Mesenchymal stem cell (in vitro differentiated cells and primary cell): Measurements from ENCODE around the gene CCDC188.

Experiments
- DNase-seq: peaks from one replicate; pipeline ENCODE4 v3.0.0-alpha.2; 2013
- H2AFZ ChIP-seq: one replicate; pipeline ENCODE4 v1.6.1; 2013; ENCODE audit warnings: low read depth, mild to moderate bottlenecking, control low read depth, inconsistent platforms, low read length, moderate library complexity
- H2AK5ac ChIP-seq: 2 replicates; pipeline ENCODE4 v1.6.1; 2013; ENCODE audit warnings: low read length, moderate library complexity, mild to moderate bottlenecking, inconsistent platforms; ENCODE audit not compliant: severe bottlenecking
- H2BK120ac ChIP-seq: one replicate; pipeline ENCODE4 v1.6.1; 2013; ENCODE audit warnings: low read depth, mild to moderate bottlenecking, inconsistent platforms, low read length, moderate library complexity
- H2BK12ac ChIP-seq, 2 experiments: one replicate each; pipeline ENCODE4 v1.6.1; 2013; ENCODE audit warnings: inconsistent platforms in 2 of 2, low read length in 2 of 2, mild to moderate bottlenecking in 2 of 2, moderate library complexity in 2 of 2, control low read depth in 1 of 2
- H2BK15ac ChIP-seq: one replicate; pipeline ENCODE4 v1.6.1; 2013; ENCODE audit warnings: mild to moderate bottlenecking, low read depth, inconsistent platforms; ENCODE audit not compliant: poor library complexity, severe bottlenecking
- H2BK5ac ChIP-seq: 2 replicates; pipeline ENCODE4 v1.6.1; 2013; ENCODE audit warnings: low read depth, mild to moderate bottlenecking, low read length, control low read depth, inconsistent platforms; ENCODE audit not compliant: poor library complexity, severe bottlenecking
- H3K14ac ChIP-seq, 2 experiments: one replicate each; pipeline ENCODE4 v1.6.1; 2013; ENCODE audit warnings: inconsistent platforms in 2 of 2, low read length in 2 of 2, control low read depth in 1 of 2, mild to moderate bottlenecking in 1 of 2, moderate library complexity in 1 of 2
- H3K18ac ChIP-seq, 2 experiments: one replicate each; pipeline ENCODE4 v1.6.1; 2013; ENCODE audit warnings: inconsistent platforms in 2 of 2, low read length in 2 of 2, control low read depth in 1 of 2, low read depth in 1 of 2, mild to moderate bottlenecking in 1 of 2
- H3K23ac ChIP-seq, 2 experiments: one replicate each; pipeline ENCODE4 v1.6.1; 2013; ENCODE audit warnings: inconsistent platforms in 2 of 2, low read length in 2 of 2, mild to moderate bottlenecking in 2 of 2, moderate library complexity in 2 of 2, control low read depth in 1 of 2
- H3K27ac ChIP-seq: 2 replicates; pipeline ENCODE4 v1.5.1; 2013; ENCODE audit warnings: mild to moderate bottlenecking, moderate library complexity, low read length, control low read depth, inconsistent platforms; ENCODE audit not compliant: poor library complexity, severe bottlenecking
- H3K27me3 ChIP-seq, 2 experiments: 2 replicates each; pipeline versions ENCODE4 v1.6.1 to v1.7.0; 2013; ENCODE audit warnings: low read length in 2 of 2, mild to moderate bottlenecking in 2 of 2, moderate library complexity in 2 of 2, control low read depth in 1 of 2, inconsistent platforms in 1 of 2; ENCODE audit not compliant: control insufficient read depth in 1 of 2, insufficient read depth in 1 of 2
- H3K36me3 ChIP-seq, 2 experiments: 2 replicates each; pipeline versions ENCODE4 v1.6.1 to v1.7.0; 2013; ENCODE audit warnings: low read length in 2 of 2, control low read depth in 1 of 2, inconsistent platforms in 1 of 2, low read depth in 1 of 2, mild to moderate bottlenecking in 1 of 2; ENCODE audit not compliant: insufficient read depth in 2 of 2, control insufficient read depth in 1 of 2
- H3K4ac ChIP-seq, 2 experiments: one replicate each; pipeline ENCODE4 v1.6.1; 2013; ENCODE audit warnings: inconsistent platforms in 2 of 2, low read length in 2 of 2, mild to moderate bottlenecking in 2 of 2, moderate library complexity in 2 of 2, control low read depth in 1 of 2, low read depth in 1 of 2
- H3K4me1 ChIP-seq: 2 replicates; pipeline ENCODE4 v1.6.1; 2013; ENCODE audit warnings: low read depth, low read length, control low read depth; ENCODE audit not compliant: control insufficient read depth, insufficient read depth
- H3K4me2 ChIP-seq: 2 replicates; pipeline ENCODE4 v1.6.1; 2013; ENCODE audit warnings: low read length, mild to moderate bottlenecking, inconsistent platforms; ENCODE audit not compliant: poor library complexity, severe bottlenecking
- H3K4me3 ChIP-seq, 2 experiments: 2 replicates each; pipeline versions ENCODE4 v1.5.1 to v1.7.0; 2013; ENCODE audit warnings: low read length in 2 of 2, mild to moderate bottlenecking in 2 of 2, control low read depth in 1 of 2, low read depth in 1 of 2; ENCODE audit not compliant: insufficient read depth in 1 of 2
- H3K79me1 ChIP-seq: replicated peaks from 2 replicates; pipeline ENCODE4 v1.6.1; 2013; ENCODE audit warnings: mild to moderate bottlenecking, control low read depth, low read length, inconsistent platforms; ENCODE audit not compliant: poor library complexity, severe bottlenecking
- H3K9ac ChIP-seq: 2 replicates; pipeline ENCODE4 v1.7.0; 2013; ENCODE audit warnings: mild to moderate bottlenecking, low read length, moderate library complexity
- H3K9me3 ChIP-seq: 2 replicates; pipeline ENCODE4 v1.7.0; 2013; ENCODE audit warnings: mild to moderate bottlenecking, low read length; ENCODE audit not compliant: control insufficient read depth
- H4K8ac ChIP-seq: one replicate; pipeline ENCODE4 v1.6.1; 2013; ENCODE audit warnings: inconsistent platforms, mild to moderate bottlenecking, low read length, moderate library complexity
- H4K91ac ChIP-seq: one replicate; pipeline ENCODE4 v1.6.1; 2013; ENCODE audit warnings: mild to moderate bottlenecking, low read length, inconsistent platforms
- WGBS: methylation state at CpG from one replicate; pipeline ENCODE4 v1.1.7; 2013; ENCODE audit warnings: mixed read lengths; 5-methylcytosine and 5-hydroxymethylcytosine counted together

The CCDC188 gene

DNA sequence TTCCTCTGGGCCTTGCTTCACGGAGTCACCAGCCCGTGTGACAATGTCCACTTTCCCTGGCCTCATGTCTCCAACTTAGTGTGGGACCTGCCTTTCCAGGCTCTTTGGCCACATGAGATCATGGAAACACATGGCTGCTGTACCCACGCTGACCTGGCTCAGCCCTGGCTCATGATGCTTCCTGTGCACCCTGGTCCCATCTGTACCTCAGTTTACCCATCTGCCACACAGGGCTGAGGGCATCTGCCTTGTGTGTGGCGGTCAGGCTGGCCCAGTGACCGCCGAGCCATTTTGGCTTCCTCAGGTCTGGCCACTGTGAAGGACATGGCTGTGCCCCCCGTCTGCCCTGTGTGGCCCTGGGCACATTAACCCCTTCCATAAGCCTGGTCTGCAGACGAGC is 32.2 kb upstream of the CCDC188 start:
- Histone ChIP-seq H4K91ac (no peak overlapping the region), H3K23ac (no peak overlapping the region), H3K27ac (no peak overlapping the region), H3K18ac (no peak overlapping the region), H2BK12ac (no peak overlapping the region), H3K27me3 (peaks cover 20 to 46% of the 10 kb centered on the region in 2 experiments), H2AFZ (no peak overlapping the region), H2BK5ac (no peak overlapping the region), H3K14ac (no peak overlapping the region), H4K8ac (no peak overlapping the region), H3K36me3 (no peaks in the 10 kb centered on the region), H3K4ac (no peak overlapping the region), H3K9me3 (no peaks in the 10 kb centered on the region), H3K9ac (no peak overlapping the region), H3K79me1 (no peaks in the 10 kb centered on the region), H3K4me2 (no peak overlapping the region), H2BK15ac (no peak overlapping the region), H2AK5ac (no peak overlapping the region), H3K4me1 (peaks cover 3% of the 10 kb centered on the region), H2BK120ac (no peak overlapping the region), H3K4me3 (no peak overlapping the region)
- no peak for DNase-seq
- WGBS, result 79% methylated on average over 8 of the region's 8 CpGs

DNA sequence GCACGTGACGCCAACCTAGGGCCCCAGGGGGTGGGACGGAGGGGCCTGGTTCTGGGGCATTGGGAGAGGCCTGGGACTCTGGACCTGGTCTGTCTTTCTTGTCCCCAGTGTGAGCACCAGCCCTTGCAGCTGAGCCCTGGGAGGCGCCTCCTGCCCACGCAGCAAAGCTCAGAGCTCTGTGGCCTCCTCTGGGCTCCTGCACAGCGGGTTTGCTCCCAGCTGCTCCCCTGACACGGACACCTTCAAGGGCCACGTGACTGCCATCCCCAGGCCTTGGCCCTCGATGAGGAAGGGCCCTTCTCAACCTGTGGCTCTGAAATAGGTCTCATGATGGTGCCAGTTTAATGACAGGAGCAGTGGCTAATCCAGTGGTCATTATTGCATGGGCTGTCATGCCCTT is 31.5 kb upstream of the CCDC188 start:
- no peak overlapping the region for H2BK120ac ChIP-seq
- H3K27me3 ChIP-seq, result peaks cover 27 to 45% of the 10 kb centered on the region in 2 experiments
- H2BK5ac ChIP-seq, result no peak overlapping the region
- no peak overlapping the region for H3K23ac ChIP-seq
- no peak overlapping the region for H3K14ac ChIP-seq
- H4K91ac ChIP-seq, result peak overlapping the region; percentile 11
- no peak overlapping the region for H3K4me2 ChIP-seq
- H2AK5ac ChIP-seq, result no peak overlapping the region
- H3K36me3 ChIP-seq, result no peaks in the 10 kb centered on the region
- no peak overlapping the region for H2BK15ac ChIP-seq
- no peak for DNase-seq
- peaks cover 3% of the 10 kb centered on the region for H3K4me1 ChIP-seq
- H3K9me3 ChIP-seq, result no peaks in the 10 kb centered on the region
- H3K9ac ChIP-seq, result no peak overlapping the region
- no peak overlapping the region for H2AFZ ChIP-seq
- WGBS, result 75% methylated on average over 9 of the region's 9 CpGs
- no peak overlapping the region for H3K27ac ChIP-seq
- H3K4ac ChIP-seq, result no peak overlapping the region
- no peak overlapping the region for H4K8ac ChIP-seq
- no peak overlapping the region for H3K4me3 ChIP-seq
- H3K79me1 ChIP-seq, result no peaks in the 10 kb centered on the region
- no peak overlapping the region for H3K18ac ChIP-seq
- no peak overlapping the region for H2BK12ac ChIP-seq

DNA sequence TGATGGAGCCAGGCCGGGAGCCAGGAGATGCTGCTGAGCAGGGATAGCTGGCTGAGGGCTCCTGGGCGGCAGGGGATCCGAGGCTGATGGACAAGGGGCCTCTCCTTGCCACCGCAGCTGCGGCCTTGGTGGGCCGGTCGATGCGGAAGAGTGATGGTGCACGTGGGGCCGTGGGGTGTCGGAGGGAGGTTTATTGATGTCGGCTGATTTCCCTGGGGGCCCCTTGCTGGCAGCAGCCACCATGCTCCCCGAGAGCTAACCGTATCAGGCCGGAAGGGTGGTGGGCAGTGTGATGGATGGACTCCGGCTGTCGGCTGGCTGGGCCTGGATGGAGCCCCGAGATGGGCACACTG is 31.0 kb upstream of the CCDC188 start:
- H2BK12ac ChIP-seq, result no peak overlapping the region
- H3K9ac ChIP-seq, result no peak overlapping the region
- no peak overlapping the region for H3K14ac ChIP-seq
- no peak overlapping the region for H4K8ac ChIP-seq
- H2BK5ac ChIP-seq, result no peak overlapping the region
- no peak overlapping the region for H3K18ac ChIP-seq
- no peak overlapping the region for H2BK120ac ChIP-seq
- no peak overlapping the region for H2AK5ac ChIP-seq
- H4K91ac ChIP-seq, result no peak overlapping the region
- no peaks in the 10 kb centered on the region for H3K36me3 ChIP-seq
- peaks cover 30 to 40% of the 10 kb centered on the region in 2 experiments for H3K27me3 ChIP-seq
- 84% methylated on average over 18 of the region's 18 CpGs for WGBS
- peaks cover 3% of the 10 kb centered on the region for H3K4me1 ChIP-seq
- no peak overlapping the region for H2AFZ ChIP-seq
- no peak overlapping the region for H2BK15ac ChIP-seq
- H3K4ac ChIP-seq, result no peak overlapping the region
- H3K9me3 ChIP-seq, result no peaks in the 10 kb centered on the region
- H3K79me1 ChIP-seq, result no peaks in the 10 kb centered on the region
- no peak overlapping the region for H3K4me3 ChIP-seq
- no peak for DNase-seq
- H3K27ac ChIP-seq, result no peak overlapping the region
- H3K4me2 ChIP-seq, result no peak overlapping the region
- no peak overlapping the region for H3K23ac ChIP-seq

DNA sequence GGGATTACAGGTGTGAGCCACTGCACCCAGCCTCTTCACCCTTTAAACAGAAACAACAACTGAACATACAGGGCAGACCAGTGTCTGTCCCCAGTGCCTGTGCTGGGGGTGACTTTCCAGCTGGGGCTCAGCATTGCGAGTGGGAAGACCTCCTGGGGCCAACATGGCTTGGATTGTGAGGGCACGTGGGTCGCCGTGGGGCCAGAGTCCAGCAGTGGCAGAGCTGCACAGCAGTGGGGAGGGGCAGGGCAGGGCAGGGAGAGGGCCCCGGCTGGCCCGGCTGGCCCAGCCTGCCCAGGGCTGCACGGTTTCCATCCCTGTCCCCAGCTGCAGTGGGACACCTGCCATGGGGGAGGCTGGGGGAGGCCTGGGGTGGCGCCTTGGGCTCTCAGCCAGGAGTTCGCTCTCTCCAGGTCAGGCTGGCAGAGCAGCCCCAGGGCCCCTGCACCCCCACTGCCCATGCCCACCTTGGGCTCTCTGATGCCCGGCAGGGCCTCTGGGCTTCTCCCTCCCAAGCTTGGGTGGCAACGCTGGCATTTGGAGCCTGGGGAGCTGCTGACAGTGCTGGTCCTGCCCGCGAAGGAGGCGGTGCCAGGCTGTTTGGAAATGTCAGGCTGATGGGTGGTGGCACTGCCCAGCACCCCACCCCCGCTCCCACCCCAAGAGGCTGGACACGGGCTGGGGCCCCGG is 30.5 kb upstream of the CCDC188 start:
- H3K23ac ChIP-seq, result no peak overlapping the region
- H4K91ac ChIP-seq, result no peak overlapping the region
- no peak overlapping the region for H3K27ac ChIP-seq
- H2BK15ac ChIP-seq, result no peak overlapping the region
- no peak overlapping the region for H3K9ac ChIP-seq
- H3K4me1 ChIP-seq, result peaks cover 3% of the 10 kb centered on the region
- H3K4me2 ChIP-seq, result no peak overlapping the region
- DNase-seq, result no peak
- H2BK120ac ChIP-seq, result no peak overlapping the region
- peaks cover 33 to 36% of the 10 kb centered on the region in 2 experiments for H3K27me3 ChIP-seq
- no peak overlapping the region for H2AFZ ChIP-seq
- H3K18ac ChIP-seq, result no peak overlapping the region
- no peak overlapping the region for H4K8ac ChIP-seq
- H2AK5ac ChIP-seq, result no peak overlapping the region
- H3K14ac ChIP-seq, result no peak overlapping the region
- H3K4ac ChIP-seq, result no peak overlapping the region
- WGBS, result 79% methylated on average over 17 of the region's 17 CpGs
- H3K36me3 ChIP-seq, result no peaks in the 10 kb centered on the region
- no peak overlapping the region for H2BK5ac ChIP-seq
- no peak overlapping the region for H2BK12ac ChIP-seq
- no peak overlapping the region for H3K4me3 ChIP-seq
- H3K79me1 ChIP-seq, result no peaks in the 10 kb centered on the region
- no peaks in the 10 kb centered on the region for H3K9me3 ChIP-seq
